IPS-20b (cell line): ENCODE results near the gene TBX21.

ENCODE experiments used
- H3K27ac ChIP-seq: one replicate; pipeline ENCODE4 v1.5.1; 2013; ENCODE audit warnings: low read length
- H3K27me3 ChIP-seq: 2 replicates; pipeline ENCODE4 v1.6.1; 2013; ENCODE audit warnings: mild to moderate bottlenecking, low read length, inconsistent platforms; ENCODE audit not compliant: insufficient read depth
- H3K36me3 ChIP-seq: 2 replicates; pipeline ENCODE4 v1.6.1; 2013; ENCODE audit warnings: low read depth, mild to moderate bottlenecking, inconsistent platforms, low read length, moderate library complexity; ENCODE audit not compliant: insufficient read depth
- H3K4me1 ChIP-seq: 2 replicates; pipeline ENCODE4 v1.6.1; 2013; ENCODE audit warnings: mild to moderate bottlenecking, control low read depth, inconsistent platforms, low read length, moderate library complexity; ENCODE audit not compliant: insufficient read depth
- H3K4me3 ChIP-seq: 2 replicates; pipeline ENCODE4 v1.5.1; 2013; ENCODE audit warnings: mild to moderate bottlenecking, low read length, inconsistent platforms
- H3K9ac ChIP-seq: 2 replicates; pipeline ENCODE4 v1.6.1; 2013; ENCODE audit warnings: low read depth, mild to moderate bottlenecking, inconsistent platforms, low read length, moderate library complexity
- H3K9me3 ChIP-seq: 2 replicates; pipeline ENCODE4 v1.6.1; 2013; ENCODE audit warnings: mild to moderate bottlenecking, low read depth, low read length, inconsistent platforms; ENCODE audit not compliant: insufficient read depth

The TBX21 gene

DNA sequence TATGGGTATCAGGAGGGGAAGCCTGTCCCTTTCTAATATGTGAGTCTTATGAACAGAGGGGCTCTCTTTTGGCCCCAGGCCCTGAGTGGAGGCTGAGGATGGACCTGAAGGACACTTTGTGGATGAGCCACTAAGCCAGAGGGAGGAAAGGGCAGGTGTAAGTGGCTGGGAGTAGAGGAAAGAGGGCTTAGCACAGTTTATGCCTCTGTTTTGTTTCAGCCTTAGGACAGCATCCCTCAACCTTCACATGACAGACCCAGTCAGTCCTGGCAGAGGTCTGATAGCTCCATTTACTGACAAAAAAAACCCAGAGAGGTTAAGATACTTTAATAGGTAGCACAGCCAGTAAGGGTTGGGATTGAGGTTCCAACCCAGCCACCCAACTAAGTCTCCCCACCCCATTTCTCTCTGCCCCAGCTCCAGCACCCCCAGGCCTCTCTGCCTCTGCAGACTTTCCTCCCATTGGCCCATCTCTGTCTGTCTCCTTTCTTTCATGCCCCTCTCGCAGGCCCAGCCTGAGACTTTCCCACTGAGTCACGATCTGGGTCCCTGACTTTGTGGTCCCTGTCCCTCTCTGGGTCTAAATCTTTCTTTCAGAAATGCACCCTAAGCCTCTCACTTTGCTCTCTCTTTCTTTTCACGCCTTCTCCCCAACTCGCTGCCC, 4.7 kb upstream of the TBX21 start:
- Histone ChIP-seq H3K4me3 (no peak overlapping the region), H3K27ac (no peak overlapping the region), H3K36me3 (no peaks in the 10 kb centered on the region), H3K4me1 (peaks cover 3% of the 10 kb centered on the region; the same call in 1 of the 2 replicates), H3K9me3 (no peaks in the 10 kb centered on the region), H3K27me3 (peaks cover 46% of the 10 kb centered on the region), H3K9ac (no peak overlapping the region)

DNA sequence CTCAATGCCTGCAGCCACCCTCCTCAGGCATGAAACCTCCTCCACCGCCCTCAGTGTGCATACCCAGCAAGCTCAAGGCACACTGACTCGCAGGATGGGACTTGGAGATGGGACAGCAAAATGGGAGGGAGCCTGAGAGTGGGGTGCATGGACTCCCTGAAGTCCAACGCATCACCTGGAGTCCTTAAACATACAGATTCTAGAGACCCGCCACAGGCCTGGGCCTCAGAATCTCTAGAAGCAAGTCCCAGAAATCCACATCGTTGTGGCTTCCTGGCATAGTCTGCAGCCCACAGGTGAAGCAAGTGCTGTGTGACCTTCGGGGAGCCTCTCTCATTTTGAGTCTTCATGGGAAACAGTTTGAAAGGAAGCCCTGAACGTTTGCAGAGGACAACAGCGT, 3.6 kb upstream of the TBX21 start:
- Histone ChIP-seq H3K4me3 (no peak overlapping the region), H3K36me3 (no peaks in the 10 kb centered on the region), H3K9me3 (no peaks in the 10 kb centered on the region), H3K9ac (no peak overlapping the region), H3K27me3 (peaks cover 57% of the 10 kb centered on the region), H3K4me1 (peaks cover 3% of the 10 kb centered on the region; the same call in 1 of the 2 replicates), H3K27ac (no peak overlapping the region)

GRCh38 chr17:47730681-47731080, 2.4 kb upstream of the TBX21 start:
- no peaks in the 10 kb centered on the region for H3K9me3 ChIP-seq
- peaks cover 3% of the 10 kb centered on the region; the same call in 1 of the 2 replicates for H3K4me1 ChIP-seq
- no peak overlapping the region for H3K4me3 ChIP-seq
- H3K36me3 ChIP-seq = no peaks in the 10 kb centered on the region
- peaks cover 64% of the 10 kb centered on the region for H3K27me3 ChIP-seq
- no peak overlapping the region for H3K27ac ChIP-seq
- no peak overlapping the region for H3K9ac ChIP-seq

DNA sequence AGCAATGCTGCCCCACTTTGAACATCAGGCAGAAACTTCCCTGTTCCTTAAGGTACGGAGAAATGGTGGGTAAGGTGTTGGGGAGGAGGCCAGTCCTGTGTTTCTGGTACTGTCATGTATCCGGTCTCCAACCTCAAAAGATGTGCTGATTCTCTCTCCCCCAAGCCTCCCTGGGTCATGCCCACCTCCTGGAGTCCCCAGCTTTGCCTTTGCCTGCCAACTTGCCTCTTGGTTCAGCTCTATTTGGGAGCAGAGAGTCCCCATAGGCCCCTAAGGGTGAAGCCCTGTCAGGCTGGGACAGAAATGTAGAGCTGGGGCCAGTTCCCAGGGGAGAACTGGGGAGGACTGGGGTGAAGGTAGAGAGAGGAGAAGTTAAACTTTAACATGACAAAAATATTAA, 1.6 kb upstream of the TBX21 start:
- H3K27me3 ChIP-seq = peaks cover 71% of the 10 kb centered on the region
- H3K36me3 ChIP-seq = no peaks in the 10 kb centered on the region
- no peaks in the 10 kb centered on the region for H3K9me3 ChIP-seq
- H3K4me1 ChIP-seq = peaks cover 3% of the 10 kb centered on the region; the same call in 1 of the 2 replicates
- H3K9ac ChIP-seq = no peak overlapping the region
- H3K4me3 ChIP-seq = no peak overlapping the region
- H3K27ac ChIP-seq = no peak overlapping the region

DNA sequence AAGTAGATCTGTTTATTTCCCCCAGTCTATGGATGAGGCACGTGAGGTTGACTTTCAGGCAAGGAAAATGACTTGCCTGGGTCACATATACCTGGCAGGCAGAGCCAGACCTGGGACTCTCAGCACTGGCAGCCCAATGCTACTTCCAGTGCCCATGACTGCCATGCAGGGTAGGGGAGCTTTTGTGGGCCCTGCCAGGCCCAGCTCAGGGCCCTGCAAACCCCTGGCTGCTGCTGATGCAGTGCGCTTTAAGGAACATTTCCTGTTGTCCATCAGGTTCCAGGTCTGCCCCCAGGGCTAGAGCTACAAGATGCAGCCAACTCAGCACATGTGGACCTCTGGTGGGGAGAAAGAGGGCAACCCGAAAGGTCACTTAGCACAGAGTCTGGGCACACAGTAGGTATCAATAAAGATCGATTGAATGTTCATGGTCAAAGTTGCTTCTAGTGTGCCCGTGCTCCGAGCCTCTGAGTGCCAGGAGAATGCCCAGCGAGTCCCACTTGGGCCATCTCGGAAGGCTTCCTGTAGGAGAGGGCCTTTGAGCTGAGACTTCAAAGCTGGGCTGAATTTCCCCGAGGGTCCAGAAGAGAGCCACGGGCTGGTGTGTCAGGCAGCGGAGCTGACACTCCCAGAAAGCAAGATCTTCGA, 513 bp upstream of the TBX21 start:
- H3K27ac ChIP-seq = no peak overlapping the region
- peaks cover 80% of the 10 kb centered on the region for H3K27me3 ChIP-seq
- no peaks in the 10 kb centered on the region for H3K36me3 ChIP-seq
- peak overlapping the region; percentile 70; the same call in 1 of the 2 replicates for H3K4me3 ChIP-seq
- H3K9ac ChIP-seq = no peak overlapping the region
- H3K4me1 ChIP-seq = peaks cover 3% of the 10 kb centered on the region; the same call in 1 of the 2 replicates
- no peaks in the 10 kb centered on the region for H3K9me3 ChIP-seq

- Histone ChIP-seq H3K27ac (no peak overlapping the region), H3K4me1 (peaks cover 3% of the 10 kb centered on the region; the same call in 1 of the 2 replicates), H3K36me3 (no peaks in the 10 kb centered on the region), H3K27me3 (peaks cover 81% of the 10 kb centered on the region), H3K9ac (no peak overlapping the region), H3K4me3 (peak overlapping the region; percentile 70), H3K9me3 (no peaks in the 10 kb centered on the region)
These were observed 806 bp downstream of the TBX21 start for GRCh38 chr17:47733674-47734410.

DNA sequence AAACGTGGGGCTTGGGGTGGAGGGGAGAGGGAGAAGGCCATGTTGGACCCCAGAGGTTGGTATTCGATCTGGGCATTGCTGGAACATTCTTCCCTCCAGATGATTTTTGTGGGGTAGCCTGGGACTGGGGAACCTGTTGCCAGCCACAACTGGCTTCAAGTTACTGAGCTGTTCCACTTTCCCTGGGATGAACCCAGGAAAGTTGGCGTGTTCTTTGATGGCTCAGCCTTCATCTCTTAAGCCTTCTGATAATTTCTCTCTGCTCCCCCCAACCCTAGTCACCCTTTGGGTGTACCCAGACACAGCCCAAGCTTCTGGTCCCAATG, 2.1 kb downstream of the TBX21 start:
- Histone ChIP-seq H3K27ac (no peak overlapping the region), H3K4me3 (no peak overlapping the region)

GRCh38 chr17:47735536-47736011, 2.5 kb downstream of the TBX21 start:
- Histone ChIP-seq H3K4me3 (no peak overlapping the region), H3K27ac (no peak overlapping the region), H3K27me3 (peaks cover 72% of the 10 kb centered on the region), H3K4me1 (peaks cover 3% of the 10 kb centered on the region; the same call in 1 of the 2 replicates), H3K36me3 (no peaks in the 10 kb centered on the region), H3K9me3 (no peaks in the 10 kb centered on the region), H3K9ac (no peak overlapping the region)

More for the DNA sequence above, 2.1 kb downstream of the TBX21 start:
- Histone ChIP-seq H3K9ac (no peak overlapping the region), H3K9me3 (no peaks in the 10 kb centered on the region), H3K27me3 (peaks cover 76% of the 10 kb centered on the region), H3K4me1 (peaks cover 3% of the 10 kb centered on the region; the same call in 1 of the 2 replicates), H3K36me3 (no peaks in the 10 kb centered on the region)

- peaks cover 3% of the 10 kb centered on the region; the same call in 1 of the 2 replicates for H3K4me1 ChIP-seq
- H3K9ac ChIP-seq = no peak overlapping the region
- H3K27ac ChIP-seq = no peak overlapping the region
- H3K27me3 ChIP-seq = peaks cover 72% of the 10 kb centered on the region
- no peaks in the 10 kb centered on the region for H3K9me3 ChIP-seq
- no peak overlapping the region for H3K4me3 ChIP-seq
- no peaks in the 10 kb centered on the region for H3K36me3 ChIP-seq
These were observed 3.8 kb downstream of the TBX21 start for GRCh38 chr17:47736501-47737495.

DNA sequence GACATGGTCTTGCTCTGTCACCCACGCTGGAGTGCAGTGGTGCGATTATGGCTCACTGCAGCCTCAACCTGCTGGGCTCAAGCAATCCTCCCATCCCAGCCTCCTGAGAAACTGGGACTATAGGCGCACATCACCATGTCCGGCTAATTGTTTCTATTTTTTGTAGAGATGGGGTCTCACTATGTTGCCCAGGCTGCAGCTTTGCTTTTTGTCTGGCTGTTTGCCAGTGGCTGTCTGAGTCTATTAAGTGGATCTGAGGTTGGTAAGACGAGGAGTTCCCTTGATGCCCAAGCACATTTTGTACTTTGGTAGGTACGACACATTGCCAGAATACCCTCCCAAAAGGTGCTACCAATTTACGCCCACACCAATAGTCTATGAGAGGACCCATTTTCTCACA, 5.1 kb downstream of the TBX21 start:
- no peak overlapping the region for H3K27ac ChIP-seq
- H3K27me3 ChIP-seq = peaks cover 58% of the 10 kb centered on the region
- H3K9me3 ChIP-seq = no peaks in the 10 kb centered on the region
- H3K9ac ChIP-seq = no peak overlapping the region
- H3K4me1 ChIP-seq = no peaks in the 10 kb centered on the region
- H3K36me3 ChIP-seq = no peaks in the 10 kb centered on the region
- H3K4me3 ChIP-seq = no peak overlapping the region

DNA sequence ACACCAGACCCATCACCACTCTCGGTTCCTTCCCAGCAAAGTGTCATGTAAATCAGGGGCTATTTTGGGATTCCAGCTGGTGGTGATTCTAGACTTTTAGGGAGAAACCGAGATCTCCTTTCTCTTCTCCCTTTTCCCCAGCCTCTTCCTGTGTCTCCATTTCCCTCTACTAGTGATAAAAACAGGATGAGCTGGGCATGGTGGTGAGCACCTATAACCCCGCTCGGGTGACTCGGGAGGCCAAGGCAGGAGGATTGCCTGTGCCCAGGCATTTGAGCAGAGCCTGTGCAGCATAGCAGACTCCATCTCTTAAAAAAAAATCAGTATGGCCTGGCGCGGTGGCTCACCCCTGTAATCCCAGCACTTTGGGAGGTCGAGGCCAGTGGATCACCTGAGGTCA, 6.1 kb downstream of the TBX21 start:
- Histone ChIP-seq H3K9ac (no peak overlapping the region), H3K9me3 (no peaks in the 10 kb centered on the region), H3K4me1 (no peaks in the 10 kb centered on the region), H3K36me3 (no peaks in the 10 kb centered on the region), H3K27me3 (peaks cover 49% of the 10 kb centered on the region), H3K27ac (no peak overlapping the region), H3K4me3 (no peak overlapping the region)
